ENCODE data around the gene C1orf116.

Gene C1orf116

DNA sequence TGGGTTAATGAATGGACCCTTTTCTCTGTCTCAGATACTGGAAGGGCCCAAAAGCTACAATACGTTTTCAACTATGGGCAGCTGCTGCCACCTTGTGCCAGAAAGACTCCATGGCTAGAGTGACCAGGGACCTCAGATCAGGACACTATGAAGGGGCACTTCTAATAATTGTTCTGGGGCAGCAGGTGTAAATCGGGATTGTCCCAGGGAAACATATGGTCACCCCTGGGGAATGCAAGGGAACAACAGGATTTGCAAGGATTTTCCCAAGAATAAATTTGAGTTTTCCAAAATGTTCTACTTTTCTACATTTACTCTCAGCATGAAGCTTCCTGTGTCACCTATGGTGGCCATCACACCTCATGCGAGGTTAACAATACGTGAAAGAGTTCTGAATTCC, 50.3 kb downstream of the C1orf116 start:
- DNase-seq (ENCODE audit: low read depth, low spot score): no peak
- no peak overlapping the region for H3K4me3 ChIP-seq (ENCODE audit: low read depth, low read length)
- TF ChIP-seq, protein P1, sequence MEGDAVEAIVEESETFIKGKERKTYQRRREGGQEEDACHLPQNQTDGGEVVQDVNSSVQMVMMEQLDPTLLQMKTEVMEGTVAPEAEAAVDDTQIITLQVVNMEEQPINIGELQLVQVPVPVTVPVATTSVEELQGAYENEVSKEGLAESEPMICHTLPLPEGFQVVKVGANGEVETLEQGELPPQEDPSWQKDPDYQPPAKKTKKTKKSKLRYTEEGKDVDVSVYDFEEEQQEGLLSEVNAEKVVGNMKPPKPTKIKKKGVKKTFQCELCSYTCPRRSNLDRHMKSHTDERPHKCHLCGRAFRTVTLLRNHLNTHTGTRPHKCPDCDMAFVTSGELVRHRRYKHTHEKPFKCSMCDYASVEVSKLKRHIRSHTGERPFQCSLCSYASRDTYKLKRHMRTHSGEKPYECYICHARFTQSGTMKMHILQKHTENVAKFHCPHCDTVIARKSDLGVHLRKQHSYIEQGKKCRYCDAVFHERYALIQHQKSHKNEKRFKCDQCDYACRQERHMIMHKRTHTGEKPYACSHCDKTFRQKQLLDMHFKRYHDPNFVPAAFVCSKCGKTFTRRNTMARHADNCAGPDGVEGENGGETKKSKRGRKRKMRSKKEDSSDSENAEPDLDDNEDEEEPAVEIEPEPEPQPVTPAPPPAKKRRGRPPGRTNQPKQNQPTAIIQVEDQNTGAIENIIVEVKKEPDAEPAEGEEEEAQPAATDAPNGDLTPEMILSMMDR (IDR thresholded peaks at IDR 0.05; ENCODE audit: insufficient read depth, low read length, missing control alignments): peak; percentile 65
- ChIA-PET CTCF (interaction anchor here (0.6 to 5.9 kb wide), 62 partner anchors 9 to 520 kb away, joined by 3 to 49 read pairs (median 5); partner anchors contain the start of genes DYRK3, EIF2D, FCAMR and FCMR), POLR2A (no interaction called here)

GRCh38 chr1:206979379-206980043, 53.0 kb downstream of the C1orf116 start:
- TF ChIP-seq, protein P1 (IDR thresholded peaks at IDR 0.05; ENCODE audit: insufficient read depth, low read length, missing control alignments): peak; percentile 43
- no peak for DNase-seq (ENCODE audit: low read depth, low spot score)
- no peak overlapping the region for H3K4me3 ChIP-seq (ENCODE audit: low read depth, low read length)
- POLR2A ChIA-PET: no interaction called here
- CTCF ChIA-PET: interaction anchor here (0.6 to 5.9 kb wide), 19 partner anchors 10 to 500 kb away, joined by 3 to 49 read pairs (median 9); partner anchors contain the start of genes DYRK3 and FCAMR

DNA sequence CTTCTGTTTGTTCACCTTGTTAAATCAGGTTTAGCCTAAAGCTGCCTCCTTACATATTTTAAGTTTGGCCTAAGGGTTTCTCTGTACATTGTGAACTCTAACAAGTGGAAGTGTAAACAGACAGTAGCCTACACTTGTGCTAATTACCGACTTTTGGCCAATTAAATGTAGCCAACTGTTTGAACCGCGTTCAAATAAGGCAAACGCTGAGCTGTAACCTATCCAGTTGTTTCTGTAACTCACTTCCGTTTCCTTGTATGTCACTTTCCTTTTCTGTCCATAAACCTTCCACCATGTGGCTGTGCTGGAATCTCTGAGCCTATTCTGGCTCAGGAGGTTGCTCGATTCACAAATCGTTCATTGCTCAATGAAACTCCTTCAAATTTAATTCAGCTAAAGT, 54.3 kb downstream of the C1orf116 start:
- POLR2A ChIA-PET: no interaction called here
- CTCF ChIA-PET: interaction anchor here (1.0 to 5.8 kb wide), 3 partner anchors 28 to 488 kb away, joined by 5 to 32 read pairs (median 6); no protein-coding TSS in a partner anchor
- no peak overlapping the region for H3K4me3 ChIP-seq (ENCODE audit: low read depth, low read length)
- no peak for DNase-seq (ENCODE audit: low read depth, low spot score)
- TF ChIP-seq, protein P1 (IDR thresholded peaks at IDR 0.05; ENCODE audit: insufficient read depth, low read length, missing control alignments): no peak

DNA sequence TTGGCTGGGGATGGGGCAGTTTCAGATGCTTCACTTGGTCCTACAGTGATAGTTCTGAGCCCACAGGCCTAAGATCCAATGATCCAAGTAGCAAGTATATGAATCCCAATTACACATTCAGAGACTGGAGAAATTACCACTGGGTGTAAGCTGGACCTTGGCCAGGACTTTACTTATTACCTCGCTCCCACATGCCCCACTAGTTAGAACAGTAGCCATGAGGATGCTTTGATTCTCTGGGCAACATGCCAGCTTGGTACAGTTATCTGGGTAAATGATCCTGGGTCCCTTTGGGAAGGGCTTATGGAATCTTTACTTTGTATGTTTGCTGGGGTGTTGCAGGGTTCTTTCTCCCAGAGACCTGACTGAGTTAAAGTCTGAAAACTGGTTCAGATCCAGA, 57.2 kb downstream of the C1orf116 start:
- no peak overlapping the region for H3K4me3 ChIP-seq (ENCODE audit: low read depth, low read length)
- ChIA-PET POLR2A (no interaction called here), CTCF (interaction anchor here (1.2 kb wide), 1 partner anchor 8 kb away, joined by 3 read pairs; no protein-coding TSS in a partner anchor)
- no peak for DNase-seq (ENCODE audit: low read depth, low spot score)
- TF ChIP-seq, protein P1 (IDR thresholded peaks at IDR 0.05; ENCODE audit: insufficient read depth, low read length, missing control alignments): no peak

GRCh38 chr1:206974140-206974539, 58.4 kb downstream of the C1orf116 start:
- CTCF ChIA-PET: interaction anchor here (1.0 to 3.0 kb wide), 4 partner anchors 9 to 248 kb away, joined by 3 to 30 read pairs (median 6); no protein-coding TSS in a partner anchor
- TF ChIP-seq, protein P1 (IDR thresholded peaks at IDR 0.05; ENCODE audit: insufficient read depth, low read length, missing control alignments): no peak
- POLR2A ChIA-PET: no interaction called here
- H3K4me3 ChIP-seq (ENCODE audit: low read depth, low read length): no peak overlapping the region
- DNase-seq (ENCODE audit: low read depth, low spot score): no peak

GRCh38 chr1:206972728-206973127, 59.8 kb downstream of the C1orf116 start:
- POLR2A ChIA-PET: no interaction called here
- CTCF ChIA-PET: interaction anchor here (1.0 to 3.0 kb wide), 9 partner anchors 10 to 246 kb away, joined by 3 to 30 read pairs (median 3); no protein-coding TSS in a partner anchor
- TF ChIP-seq, protein P1 (IDR thresholded peaks at IDR 0.05; ENCODE audit: insufficient read depth, low read length, missing control alignments): no peak
- H3K4me3 ChIP-seq (ENCODE audit: low read depth, low read length): no peak overlapping the region
- no peak for DNase-seq (ENCODE audit: low read depth, low spot score)

Measured in AG04449 (cell line).